ENCODE data around the gene OSM.

- TF ChIP-seq CTCF (IDR thresholded peaks at IDR 0.05) (no peak), POLR2A (IDR thresholded peaks at IDR 0.05) (no peak)
Measured at GRCh38 chr22:30308518-30309230, 42.0 kb upstream of the OSM start.

Data from body of pancreas (tissue), 4 donors.